Measurements from ENCODE around the gene DPP6. TPM values are rescaled to one million over a fixed set of nuclear protein-coding genes. Genes with fewer than 3 reads are reported as not detected.

The DPP6 gene
- polyA plus RNA-seq, 4 donors, result 42.7 to 61.2 (median 48.9) TPM

- no peak for DNase-seq (ENCODE audit: low read depth in 4 of 4, low spot score in 3 of 4)
Observed at GRCh38 chr7:154504918-154505317, 452.7 kb downstream of the DPP6 start.

DNA sequence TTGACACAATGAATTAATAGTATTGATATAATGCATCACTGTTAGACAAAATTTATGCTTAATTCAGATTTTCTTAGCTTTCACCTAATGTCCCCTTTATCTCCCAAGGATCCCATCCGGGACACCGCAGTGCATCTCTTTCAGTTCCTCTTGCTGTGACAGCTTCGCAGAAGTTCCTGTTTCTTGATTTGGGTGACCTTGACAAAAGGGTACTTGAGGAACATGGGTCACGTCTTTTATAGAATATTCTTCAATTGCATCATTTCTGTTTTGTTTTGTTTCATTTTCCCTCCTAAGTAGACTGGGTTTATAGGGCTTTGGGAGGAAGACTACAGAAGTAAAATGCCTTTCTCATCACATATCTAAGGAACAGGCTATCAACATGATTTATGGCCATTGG is 453.2 kb downstream of the DPP6 start:
- no peak for DNase-seq (ENCODE audit: low read depth in 4 of 4, low spot score in 3 of 4)

- no peak for DNase-seq (ENCODE audit: low read depth in 4 of 4, low spot score in 3 of 4)
Observed at GRCh38 chr7:154509192-154509591, 457.0 kb downstream of the DPP6 start.

DNA sequence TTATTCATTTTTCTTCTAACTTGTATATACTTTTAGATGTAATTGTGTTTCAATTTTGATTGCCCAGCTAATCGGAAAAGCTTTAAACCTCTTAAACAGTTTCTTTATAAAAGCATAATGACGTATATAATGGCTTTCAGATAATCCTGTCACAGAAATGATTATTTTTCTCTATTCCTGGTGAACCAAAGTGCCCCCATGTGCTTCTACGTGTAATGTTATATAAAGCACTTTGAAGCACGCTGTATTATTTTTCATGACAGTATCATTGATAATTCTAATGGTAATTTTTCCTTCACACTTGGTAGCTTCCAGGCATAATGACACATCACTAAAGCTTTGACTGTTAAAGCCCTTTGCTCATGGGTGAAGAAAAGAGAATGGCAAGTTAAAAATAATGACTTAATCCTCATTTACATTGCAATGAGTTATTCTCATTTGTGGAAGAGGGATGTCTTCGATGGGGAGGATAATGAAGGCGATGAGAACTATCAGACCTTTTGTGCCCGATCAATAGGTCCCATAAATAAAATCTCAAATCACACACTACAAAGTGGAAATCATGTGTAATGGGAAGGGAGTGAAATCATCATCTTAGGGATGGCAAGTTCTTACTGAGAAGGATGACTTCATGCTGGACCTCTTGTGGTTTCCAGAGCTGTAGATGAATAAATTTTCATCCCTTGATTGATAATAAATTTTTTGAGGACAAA is 460.1 kb downstream of the DPP6 start:
- DNase-seq (ENCODE audit: low read depth in 4 of 4, low spot score in 3 of 4), result no peak

DNA sequence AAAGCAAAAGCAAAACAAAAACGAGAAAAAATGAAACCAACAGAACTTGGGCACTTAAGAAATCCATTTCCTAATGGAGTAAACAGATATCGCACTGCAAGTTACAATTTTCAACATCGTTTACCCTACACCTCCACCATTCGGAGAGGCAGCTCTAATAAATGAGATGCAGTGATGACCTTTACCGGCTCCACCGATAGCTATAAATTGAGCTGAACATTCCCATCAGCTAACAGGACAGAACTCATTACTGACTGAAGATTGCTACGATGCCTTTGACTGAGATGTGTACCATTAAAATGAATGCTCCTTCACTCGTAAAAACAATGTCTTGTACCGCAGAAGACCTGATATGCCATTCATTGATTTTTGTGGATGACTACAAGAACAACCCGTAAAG is 465.6 kb downstream of the DPP6 start:
- no peak for DNase-seq (ENCODE audit: low read depth in 4 of 4, low spot score in 3 of 4)

DNA sequence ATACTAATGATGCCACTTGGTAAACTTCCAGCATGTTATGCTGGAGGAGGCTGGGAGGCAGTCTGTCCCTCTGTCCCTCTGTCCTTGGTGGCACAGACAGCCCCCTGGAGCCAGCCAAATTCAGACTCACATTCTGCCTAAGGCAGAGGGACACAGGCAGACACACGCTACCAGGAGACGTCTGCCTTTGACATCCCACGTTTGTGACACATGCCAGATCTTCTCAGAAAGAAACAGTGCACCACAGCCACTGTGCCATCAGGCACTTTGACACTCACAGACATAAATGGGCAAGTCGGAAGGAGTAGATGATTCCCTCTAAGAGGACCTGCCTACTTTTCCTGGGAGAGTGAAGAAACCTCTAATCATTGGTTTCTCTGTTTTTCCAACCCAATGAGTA is 467.0 kb downstream of the DPP6 start:
- DNase-seq (ENCODE audit: low read depth in 4 of 4, low spot score in 3 of 4), result no peak

GRCh38 chr7:154530136-154530535 is 477.9 kb downstream of the DPP6 start:
- no peak for DNase-seq (ENCODE audit: low read depth in 4 of 4, low spot score in 3 of 4)

DNA sequence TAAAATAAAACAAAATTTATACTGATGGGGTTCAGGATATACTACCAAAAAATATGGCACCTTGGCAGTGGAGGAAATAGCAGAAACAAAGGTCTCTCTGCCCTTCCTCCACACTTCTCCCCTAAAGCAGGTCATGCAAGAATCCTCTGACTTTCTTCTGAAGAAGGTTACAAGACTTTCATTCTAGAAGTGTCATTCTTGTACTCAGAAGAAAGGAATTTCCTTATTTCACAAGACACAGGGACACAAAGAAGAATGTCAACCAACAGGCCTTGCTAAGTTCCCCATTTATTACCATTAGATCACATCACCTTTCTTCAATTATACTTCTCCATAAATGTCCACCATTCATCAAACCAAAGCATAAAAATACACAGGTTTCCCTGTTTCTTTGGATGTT is 480.6 kb downstream of the DPP6 start:
- DNase-seq (ENCODE audit: low read depth in 4 of 4, low spot score in 3 of 4), result no peak

DNA sequence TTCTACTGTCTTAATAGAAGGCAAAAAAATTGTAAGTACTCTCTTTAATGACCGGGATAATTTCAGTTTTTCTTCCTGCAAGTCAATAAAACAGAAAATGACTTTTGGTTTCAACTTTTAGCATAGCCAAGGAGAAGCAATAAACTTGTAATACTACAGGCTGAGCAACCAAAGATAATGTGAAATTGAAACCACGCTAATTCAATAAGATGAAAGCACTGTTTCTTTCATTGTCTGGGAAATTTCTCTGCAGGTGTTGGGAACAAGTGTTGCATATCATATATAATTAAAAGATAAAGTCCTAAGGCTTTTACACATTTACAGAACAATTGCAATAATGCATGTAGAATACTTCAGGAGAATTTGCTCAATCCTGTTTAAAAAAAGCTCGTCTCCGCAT is 488.4 kb downstream of the DPP6 start:
- DNase-seq (ENCODE audit: low read depth in 4 of 4, low spot score in 3 of 4), result no peak

DNA sequence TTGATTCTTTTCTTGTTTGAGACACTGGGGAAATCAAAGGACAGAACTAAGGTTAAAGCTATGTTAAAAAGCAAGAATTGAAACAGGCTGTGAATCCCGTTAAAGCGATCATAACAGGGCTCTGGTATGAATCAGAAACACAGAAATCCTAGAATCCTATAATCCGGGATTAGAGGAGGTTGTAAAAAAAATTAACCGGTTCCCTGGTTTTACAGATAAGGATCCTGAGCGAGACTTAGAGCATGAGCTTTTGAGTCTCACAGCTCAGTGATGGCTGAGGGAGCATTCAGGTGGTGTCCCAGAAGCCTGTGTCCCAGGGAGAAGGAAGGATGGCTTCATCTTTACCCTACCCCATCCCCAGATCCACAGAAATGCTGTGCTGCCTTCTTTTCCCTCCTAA is 489.4 kb downstream of the DPP6 start:
- DNase-seq (ENCODE audit: low read depth in 4 of 4, low spot score in 3 of 4), result no peak

GRCh38 chr7:154546946-154547587 is 494.9 kb downstream of the DPP6 start:
- no peak for DNase-seq (ENCODE audit: low read depth in 4 of 4, low spot score in 3 of 4)

GRCh38 chr7:154553711-154554265 is 501.6 kb downstream of the DPP6 start:
- no peak for DNase-seq (ENCODE audit: low read depth in 4 of 4, low spot score in 3 of 4)

DNA sequence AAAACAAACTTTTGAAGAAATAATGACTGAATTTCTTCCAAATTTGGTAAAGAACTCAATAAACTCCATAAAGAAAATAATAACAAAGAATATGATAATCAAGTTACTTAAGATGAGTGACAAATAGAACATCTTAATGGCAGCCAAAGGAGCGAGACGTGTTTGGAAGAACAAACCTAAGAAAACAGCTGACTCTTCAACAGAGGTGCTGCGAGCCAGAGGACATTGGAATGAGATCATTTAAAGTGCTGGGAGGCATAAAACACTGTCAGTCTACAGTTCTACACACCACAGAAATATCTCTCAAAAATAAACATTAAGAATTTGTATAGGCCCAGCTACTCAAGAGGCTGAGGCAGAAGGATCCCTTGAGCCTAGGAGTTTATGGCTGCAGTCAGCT is 507.3 kb downstream of the DPP6 start:
- DNase-seq (ENCODE audit: low read depth in 4 of 4, low spot score in 3 of 4), result no peak

- no peak for DNase-seq (ENCODE audit: low read depth in 4 of 4, low spot score in 3 of 4)
Observed at GRCh38 chr7:154564676-154565075, 512.5 kb downstream of the DPP6 start.

GRCh38 chr7:154566877-154567276 is 514.7 kb downstream of the DPP6 start:
- no peak for DNase-seq (ENCODE audit: low read depth in 4 of 4, low spot score in 3 of 4)

- no peak for DNase-seq (ENCODE audit: low read depth in 4 of 4, low spot score in 3 of 4)
Observed at GRCh38 chr7:154568346-154568745, 516.1 kb downstream of the DPP6 start.

GRCh38 chr7:154569916-154570315 is 517.7 kb downstream of the DPP6 start:
- DNase-seq (ENCODE audit: low read depth in 4 of 4, low spot score in 3 of 4), result no peak

- no peak for DNase-seq (ENCODE audit: low read depth in 4 of 4, low spot score in 3 of 4)
Observed at GRCh38 chr7:154571772-154572171, 519.6 kb downstream of the DPP6 start.

GRCh38 chr7:154574235-154574634 is 522.0 kb downstream of the DPP6 start:
- DNase-seq (ENCODE audit: low read depth in 4 of 4, low spot score in 3 of 4), result no peak

DNA sequence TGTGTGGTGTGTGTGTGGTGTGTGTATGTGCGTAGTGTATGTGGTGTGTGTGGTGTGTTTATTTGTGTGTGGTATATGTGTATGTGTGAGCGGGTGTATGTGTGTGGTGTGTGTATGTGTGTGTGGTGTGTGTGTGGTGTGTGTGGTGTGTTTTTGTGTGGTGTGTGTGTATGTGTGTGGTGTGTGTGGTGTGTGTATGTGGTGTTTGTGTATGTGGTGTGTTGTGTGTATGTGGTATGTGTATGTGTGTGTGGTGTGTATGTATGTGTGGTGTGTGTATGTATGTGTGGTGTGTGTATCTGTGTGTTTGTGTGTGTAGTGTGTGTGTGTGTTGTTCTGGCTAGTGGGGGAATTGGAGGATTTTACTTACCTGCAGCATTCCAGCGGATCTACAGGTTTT is 523.3 kb downstream of the DPP6 start:
- no peak for DNase-seq (ENCODE audit: low read depth in 4 of 4, low spot score in 3 of 4)

GRCh38 chr7:154576604-154577003 is 524.4 kb downstream of the DPP6 start:
- no peak for DNase-seq (ENCODE audit: low read depth in 4 of 4, low spot score in 3 of 4)

DNA sequence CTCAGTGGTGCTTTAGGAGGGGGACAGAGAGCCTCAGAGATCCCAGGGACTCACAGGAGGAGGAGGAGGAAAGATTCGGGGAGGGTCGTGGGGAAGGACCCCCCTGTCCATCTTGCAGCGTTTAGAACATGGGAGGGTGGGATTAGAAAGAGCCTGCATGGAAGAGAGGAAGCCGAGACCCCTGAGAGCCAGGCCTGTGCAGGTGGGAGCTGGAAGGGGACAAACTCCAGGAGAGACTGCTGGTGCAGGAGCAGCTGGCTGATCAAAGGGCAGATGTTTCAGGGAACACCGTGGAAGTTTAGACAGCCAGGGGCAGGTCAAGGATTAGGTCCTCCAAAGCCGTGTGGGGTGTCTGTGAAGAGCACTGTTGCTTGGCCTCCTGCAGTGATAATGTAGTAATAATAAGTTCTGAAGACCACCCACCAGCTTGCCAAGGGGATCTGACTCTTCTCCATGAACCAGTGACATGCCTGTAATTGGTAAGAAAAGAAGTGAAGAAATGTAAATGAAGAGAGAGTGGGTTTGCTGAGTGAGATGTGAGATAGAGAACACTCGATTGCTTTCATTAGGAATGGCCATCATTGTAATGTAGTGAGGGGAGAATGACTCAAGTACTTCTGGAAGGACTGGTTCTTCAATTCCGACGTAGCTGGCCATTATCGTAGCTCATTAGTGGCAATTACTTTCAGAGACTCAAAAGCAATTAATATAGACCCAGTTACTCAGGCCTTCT is 525.1 kb downstream of the DPP6 start:
- no peak for DNase-seq (ENCODE audit: low read depth in 4 of 4, low spot score in 3 of 4)

Measured in right renal pelvis (tissue), 4 donors.